ENCODE measurements around the gene CNTFR.

DNA sequence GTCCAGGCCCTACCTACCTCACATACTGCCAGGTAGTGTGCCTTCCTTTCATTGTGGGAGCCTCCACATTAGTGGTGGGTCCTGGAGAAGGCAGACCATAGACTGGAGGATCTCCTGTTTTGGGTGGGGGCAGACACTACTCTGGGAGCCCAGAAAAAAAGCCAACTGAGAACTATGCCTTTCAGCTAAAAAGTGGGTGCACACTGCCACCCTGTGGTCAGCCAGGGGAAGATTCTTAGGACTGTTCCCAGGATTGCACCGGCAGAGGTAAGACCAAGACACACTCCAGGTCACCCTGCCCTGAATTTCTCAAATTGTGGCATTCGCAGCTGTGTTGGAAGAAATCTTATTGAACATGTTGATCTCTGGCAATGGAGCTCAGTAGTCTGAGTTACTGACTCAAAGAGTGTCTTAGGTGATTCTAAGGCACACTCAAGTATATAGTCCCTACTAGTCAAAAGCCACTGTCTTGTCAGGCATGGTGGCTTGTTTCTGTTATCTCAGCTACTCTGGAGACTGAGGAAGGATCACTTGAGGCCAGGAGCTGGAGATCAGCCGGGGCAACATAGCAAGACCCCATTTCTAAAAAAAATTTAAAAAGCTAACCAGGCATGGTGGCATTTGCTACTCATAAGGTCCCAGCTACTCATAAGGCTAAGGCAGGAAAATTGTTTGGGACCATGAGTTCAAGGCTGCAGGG lies 44.5 kb upstream of the CNTFR start:
- TF ChIP-seq, protein P1, sequence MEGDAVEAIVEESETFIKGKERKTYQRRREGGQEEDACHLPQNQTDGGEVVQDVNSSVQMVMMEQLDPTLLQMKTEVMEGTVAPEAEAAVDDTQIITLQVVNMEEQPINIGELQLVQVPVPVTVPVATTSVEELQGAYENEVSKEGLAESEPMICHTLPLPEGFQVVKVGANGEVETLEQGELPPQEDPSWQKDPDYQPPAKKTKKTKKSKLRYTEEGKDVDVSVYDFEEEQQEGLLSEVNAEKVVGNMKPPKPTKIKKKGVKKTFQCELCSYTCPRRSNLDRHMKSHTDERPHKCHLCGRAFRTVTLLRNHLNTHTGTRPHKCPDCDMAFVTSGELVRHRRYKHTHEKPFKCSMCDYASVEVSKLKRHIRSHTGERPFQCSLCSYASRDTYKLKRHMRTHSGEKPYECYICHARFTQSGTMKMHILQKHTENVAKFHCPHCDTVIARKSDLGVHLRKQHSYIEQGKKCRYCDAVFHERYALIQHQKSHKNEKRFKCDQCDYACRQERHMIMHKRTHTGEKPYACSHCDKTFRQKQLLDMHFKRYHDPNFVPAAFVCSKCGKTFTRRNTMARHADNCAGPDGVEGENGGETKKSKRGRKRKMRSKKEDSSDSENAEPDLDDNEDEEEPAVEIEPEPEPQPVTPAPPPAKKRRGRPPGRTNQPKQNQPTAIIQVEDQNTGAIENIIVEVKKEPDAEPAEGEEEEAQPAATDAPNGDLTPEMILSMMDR (IDR thresholded peaks at IDR 0.05): peak; percentile 95
- TF ChIP-seq POLR2AphosphoS5 (IDR thresholded peaks at IDR 0.05; ENCODE audit: low read depth, low read length): no peak
